GM23248 (cell line): ENCODE results near the gene CCDC88C. TPM values are rescaled to one million over a fixed set of nuclear protein-coding genes. Genes with fewer than 3 reads are reported as not detected.

Experiments used
- DNase-seq: peaks from one replicate; pipeline ENCODE4 v3.0.0-alpha.2; 2015
- H2AFZ ChIP-seq: fragments of 200-600 bp; sonication (generic); 2 replicates; pipeline ENCODE4 v1.6.1; 2016; ENCODE audit warnings: antibody characterized with exemption
- H3F3A ChIP-seq: fragments of 200-600 bp; sonication (generic); 2 replicates; pipeline ENCODE4 v1.6.1; 2016; ENCODE audit warnings: mild to moderate bottlenecking, antibody characterized with exemption, mixed run types; ENCODE audit not compliant: insufficient read depth
- H3K27ac ChIP-seq: fragments of 200-600 bp; sonication (generic); 2 replicates; pipeline ENCODE4 v1.5.1; 2016; ENCODE audit warnings: mild to moderate bottlenecking
- H3K27me3 ChIP-seq: fragments of 200-600 bp; sonication (generic); replicated peaks from 2 replicates; pipeline ENCODE4 v1.6.1; 2016; ENCODE audit warnings: mild to moderate bottlenecking; ENCODE audit not compliant: insufficient read depth
- H3K36me3 ChIP-seq: fragments of 200-600 bp; sonication (generic); 2 replicates; pipeline ENCODE4 v1.6.1; 2016; ENCODE audit warnings: low read depth, mild to moderate bottlenecking
- H3K4me1 ChIP-seq: fragments of 200-600 bp; sonication (generic); 2 replicates; pipeline ENCODE4 v1.6.1; 2016; ENCODE audit warnings: mild to moderate bottlenecking; ENCODE audit not compliant: insufficient read depth
- H3K4me2 ChIP-seq: fragments of 200-600 bp; sonication (generic); one replicate; pipeline ENCODE4 v1.6.1; 2016; ENCODE audit warnings: mild to moderate bottlenecking; ENCODE audit not compliant: unreplicated experiment
- H3K4me3 ChIP-seq: fragments of 200-600 bp; sonication (generic); 2 replicates; pipeline ENCODE4 v1.5.1; 2016; ENCODE audit warnings: mild to moderate bottlenecking
- H3K79me2 ChIP-seq: fragments of 200-600 bp; sonication (generic); 2 replicates; pipeline ENCODE4 v1.6.1; 2016; ENCODE audit warnings: mild to moderate bottlenecking; ENCODE audit not compliant: insufficient read depth
- H3K9ac ChIP-seq: fragments of 200-600 bp; sonication (generic); 2 replicates; pipeline ENCODE4 v1.6.1; 2016; ENCODE audit warnings: mild to moderate bottlenecking
- H3K9me2 ChIP-seq: fragments of 200-600 bp; sonication (generic); 2 replicates; pipeline ENCODE4 v1.6.1; 2016; ENCODE audit warnings: mixed run types, mild to moderate bottlenecking, moderate library complexity; ENCODE audit not compliant: insufficient read depth
- H3K9me3 ChIP-seq: fragments of 200-600 bp; sonication (generic); one replicate; pipeline ENCODE4 v1.6.1; 2017; ENCODE audit warnings: low read depth
- H4K20me1 ChIP-seq: fragments of 200-600 bp; sonication (generic); 2 replicates; pipeline ENCODE4 v1.6.0; 2016; ENCODE audit not compliant: insufficient read depth
- EZH2 ChIP-seq: fragments of 200-600 bp; sonication (generic); IDR thresholded peaks from 2 replicates; pipeline ENCODE4 v1.6.1; 2018; ENCODE audit warnings: antibody characterized with exemption, mild to moderate bottlenecking; ENCODE audit not compliant: insufficient read depth, poor library complexity, severe bottlenecking
- EZH2phosphoT487 ChIP-seq: fragments of 200-600 bp; sonication (generic); IDR thresholded peaks from 2 replicates; pipeline ENCODE4 v1.6.1; 2018; ENCODE audit warnings: antibody characterized with exemption, moderate library complexity, mild to moderate bottlenecking, low read depth; ENCODE audit not compliant: insufficient read depth
- WGBS, 2 experiments: methylation state at CpG; one replicate each; pipeline ENCODE4 v1.1.6; 2015 to 2017; ENCODE audit warnings: low lambda C conversion rate in 2 of 2, low coverage in 1 of 2; ENCODE audit errors: missing lambda C conversion rate in 2 of 2; 5-methylcytosine and 5-hydroxymethylcytosine counted together
- in situ Hi-C: fragments of 300-500 bp; cut with MboI; formaldehyde crosslinking; loops from 2 replicates; pipeline ENCODE4 v1.15.0; 2020
- polyA plus RNA-seq: library from polyadenylated mRNA; unstranded; fragments of >200 nt; fragmentation: Nextera tagmentation; extraction: Ambion mirVana; gene quantifications from 2 replicates; pipeline ENCODE4 v1.2.1, GENCODE V29; 2016
- total RNA-seq: library from RNA; depleted of rRNA; stranded (reverse); fragments of >200 nt; shearing (Covaris generic); gene quantifications from 2 replicates; pipeline ENCODE4 v1.2.3, GENCODE V29; 2014

CCDC88C gene
- total and polyA plus RNA-seq, 2 experiments from 2014 or later: not detected

- H3K4me1 ChIP-seq: no peaks in the 10 kb centered on the region
- DNase-seq: no peak
- H3K4me2 ChIP-seq: no peak overlapping the region
- H3K36me3 ChIP-seq: no peaks in the 10 kb centered on the region
- H3K27me3 ChIP-seq: peaks cover 22% of the 10 kb centered on the region
- H3K9ac ChIP-seq: no peak overlapping the region
- H3F3A ChIP-seq: no peaks in the 10 kb centered on the region
- no peaks in the 10 kb centered on the region for H3K79me2 ChIP-seq
- in situ Hi-C loops: no loop called here
- no peaks in the 10 kb centered on the region for H3K9me3 ChIP-seq
- H3K4me3 ChIP-seq: no peak overlapping the region
- no peaks in the 10 kb centered on the region for H4K20me1 ChIP-seq
- no peak overlapping the region for H3K27ac ChIP-seq
- WGBS, 2 experiments: 76 to 83% methylated on average over 7 of the region's 7 CpGs
- no peak overlapping the region for H2AFZ ChIP-seq
- H3K9me2 ChIP-seq: no peaks in the 10 kb centered on the region
- TF ChIP-seq EZH2 (no peak), EZH2phosphoT487 (no peak)
Observed at GRCh38 chr14:91405724-91406435, 11.7 kb downstream of the CCDC88C start.

- DNase-seq: no peak
- no peak overlapping the region for H3K4me3 ChIP-seq
- no peaks in the 10 kb centered on the region for H3K79me2 ChIP-seq
- H3K9me2 ChIP-seq: no peaks in the 10 kb centered on the region
- H3K9me3 ChIP-seq: no peaks in the 10 kb centered on the region
- no peak overlapping the region for H2AFZ ChIP-seq
- in situ Hi-C loops: no loop called here
- 82 to 86% methylated on average over 14 of the region's 14 CpGs for WGBS, 2 experiments
- H3K4me2 ChIP-seq: no peak overlapping the region
- no peaks in the 10 kb centered on the region for H4K20me1 ChIP-seq
- no peak overlapping the region for H3K27ac ChIP-seq
- no peak overlapping the region for H3K9ac ChIP-seq
- no peaks in the 10 kb centered on the region for H3F3A ChIP-seq
- TF ChIP-seq EZH2phosphoT487: no peak
- no peak for TF ChIP-seq EZH2
- H3K36me3 ChIP-seq: no peaks in the 10 kb centered on the region
- peaks cover 28% of the 10 kb centered on the region for H3K27me3 ChIP-seq
- no peaks in the 10 kb centered on the region for H3K4me1 ChIP-seq
Observed at GRCh38 chr14:91405241-91405721, 12.3 kb downstream of the CCDC88C start.

DNA sequence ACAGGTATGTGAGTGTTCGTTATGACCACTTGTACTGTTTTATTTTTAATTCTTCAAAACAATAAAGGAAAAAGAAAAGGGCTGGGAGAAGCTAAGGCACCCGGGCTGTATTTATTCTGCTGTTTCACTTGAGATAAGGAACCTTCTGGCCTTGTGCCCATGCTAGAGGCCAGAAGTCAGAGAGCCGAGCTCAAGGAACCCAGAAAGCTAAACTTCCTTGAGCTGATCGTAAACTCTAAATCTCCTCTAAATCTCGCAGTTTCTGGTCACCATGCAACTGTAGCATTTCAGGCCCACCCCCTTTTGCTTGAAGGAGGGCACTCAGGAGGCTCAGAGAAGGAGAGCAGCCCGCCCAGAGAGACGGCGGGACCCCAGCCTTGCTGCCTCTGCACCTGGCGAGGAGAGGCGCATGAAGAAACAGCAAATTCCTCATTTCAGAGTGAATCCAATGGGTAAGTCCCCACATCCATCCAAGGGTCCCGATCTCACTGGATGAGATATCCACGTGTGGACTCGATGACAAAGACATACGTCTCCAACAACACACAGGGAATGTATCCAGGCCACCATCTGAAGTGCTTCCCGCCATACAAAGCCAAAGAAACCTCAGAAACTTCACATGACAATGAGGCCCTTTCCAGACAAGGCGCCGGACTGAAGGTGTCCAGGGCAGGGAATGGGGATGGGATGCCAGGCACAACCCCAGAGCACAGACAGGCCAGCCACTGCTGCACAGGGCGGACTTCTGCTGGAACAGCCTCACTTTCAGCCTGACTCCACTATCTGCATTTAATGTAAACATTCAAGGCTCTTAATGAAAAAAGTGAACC, 14.6 kb downstream of the CCDC88C start:
- Histone ChIP-seq H3K9ac (no peak overlapping the region), H3K4me2 (no peak overlapping the region), H3K27ac (no peak overlapping the region), H3K27me3 (peaks cover 33% of the 10 kb centered on the region), H3K4me3 (no peak overlapping the region), H3K9me2 (no peaks in the 10 kb centered on the region), H3K36me3 (no peaks in the 10 kb centered on the region), H3K9me3 (no peaks in the 10 kb centered on the region), H4K20me1 (no peaks in the 10 kb centered on the region), H3K79me2 (no peaks in the 10 kb centered on the region), H3F3A (no peaks in the 10 kb centered on the region), H2AFZ (no peak overlapping the region), H3K4me1 (no peaks in the 10 kb centered on the region)
- 71 to 72% methylated on average over 17 to 18 of the region's 18 CpGs for WGBS, 2 experiments
- TF ChIP-seq EZH2: no peak
- TF ChIP-seq EZH2phosphoT487: no peak
- in situ Hi-C loops: no loop called here
- no peak for DNase-seq

DNA sequence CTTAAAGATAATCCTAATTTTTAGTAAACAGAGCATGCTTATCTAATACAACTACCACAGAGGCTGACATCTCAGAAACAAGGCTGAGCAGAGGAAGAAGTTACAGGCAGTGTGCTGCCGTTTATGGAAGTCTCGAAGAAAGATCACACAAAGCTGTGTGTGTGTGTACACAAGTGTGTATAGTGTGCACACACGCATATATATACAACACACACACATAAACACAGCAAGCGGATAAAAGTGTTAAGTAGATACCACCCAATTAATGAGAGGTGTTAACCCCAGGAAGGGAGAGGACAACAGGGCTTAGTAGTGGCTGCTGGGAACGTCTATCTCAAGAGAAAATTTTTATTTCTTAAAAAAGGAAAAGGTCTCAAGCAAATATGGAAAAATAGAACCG, 15.3 kb downstream of the CCDC88C start:
- Histone ChIP-seq H3K4me1 (no peaks in the 10 kb centered on the region), H3K27ac (no peak overlapping the region), H3K36me3 (no peaks in the 10 kb centered on the region), H3K27me3 (peaks cover 35% of the 10 kb centered on the region), H4K20me1 (no peaks in the 10 kb centered on the region), H3K9ac (no peak overlapping the region), H3K9me3 (no peaks in the 10 kb centered on the region), H3K79me2 (no peaks in the 10 kb centered on the region), H3F3A (no peaks in the 10 kb centered on the region), H2AFZ (no peak overlapping the region), H3K9me2 (no peaks in the 10 kb centered on the region), H3K4me3 (no peak overlapping the region), H3K4me2 (no peak overlapping the region)
- TF ChIP-seq EZH2 (no peak), EZH2phosphoT487 (no peak)
- in situ Hi-C loops: no loop called here
- 62 to 63% methylated on average over 6 of the region's 6 CpGs for WGBS, 2 experiments
- DNase-seq: no peak
